Right lobe of liver (tissue), 4 donors: ENCODE data around the gene AKAP3.

ENCODE experiments used
- CTCF ChIP-seq, 4 donors: fragments of 200-600 bp in 3 of 4; fragments of 450-650 bp in 1 of 4; IDR thresholded peaks; one replicate each; pipeline versions ENCODE4 v1.5.1 to v1.8.0; 2016 to 2022; ENCODE audit warnings: antibody characterized with exemption in 4 of 4, mild to moderate bottlenecking in 2 of 4
- POLR2A ChIP-seq: fragments of 450-650 bp; IDR thresholded peaks from one replicate; pipeline ENCODE4 v1.6.1; 2017; ENCODE audit warnings: antibody characterized with exemption, mild to moderate bottlenecking
- donor health status: DM: no; HTN: no; CAD: no.
- donor health status: DM: no; HTN: no; CAD: no.
- donor health status: DM: no; HTN: yes; CAD: no.

- TF ChIP-seq POLR2A, result no peak
- no peak for TF ChIP-seq CTCF (IDR thresholded peaks at IDR 0.05)
Measured at GRCh38 chr12:4681732-4682131, 32.9 kb upstream of the AKAP3 start.
